Measurements from ENCODE around the gene TXNDC15.

DNA sequence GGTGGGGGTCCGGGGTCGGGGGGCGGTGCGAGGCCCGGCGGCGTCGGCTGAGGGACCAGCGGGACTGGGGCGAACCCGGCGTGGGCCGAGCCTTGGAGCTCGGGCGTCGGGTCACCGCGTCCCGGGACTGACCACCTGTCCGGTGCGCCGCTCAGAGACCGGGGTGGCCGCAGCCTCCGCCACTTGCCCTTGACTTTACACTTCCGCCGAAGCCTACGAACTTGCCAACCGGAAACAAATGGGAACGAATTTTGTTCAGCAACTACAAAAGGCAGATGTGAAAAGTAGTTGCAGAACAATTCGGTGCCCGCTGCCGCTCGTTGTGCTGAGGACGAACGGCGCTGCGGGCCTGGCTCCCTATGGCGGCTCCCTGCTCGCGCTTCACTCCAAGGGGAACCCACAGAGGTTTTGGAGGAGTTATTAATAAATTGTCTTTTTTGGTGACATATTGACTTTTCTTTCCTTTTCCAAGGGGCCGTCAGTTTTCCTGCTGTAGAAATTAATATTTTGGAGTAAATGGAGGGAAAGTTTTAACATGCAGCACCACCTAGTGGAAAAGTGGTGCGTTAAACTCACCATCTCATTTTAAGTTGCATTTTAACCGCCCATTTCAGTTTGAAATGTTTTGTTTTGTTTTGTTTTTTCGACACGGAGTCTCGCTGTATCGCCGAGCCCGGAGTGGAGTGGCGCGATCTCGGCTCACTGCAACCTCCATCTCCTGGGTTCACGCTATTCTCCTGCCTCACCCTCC, 31.2 kb downstream of the TXNDC15 start:
- TF ChIP-seq POLR2A (IDR thresholded peaks at IDR 0.05) (peak; percentile 7), EP300 (IDR thresholded peaks at IDR 0.05; ENCODE audit: low read depth) (no peak)
